Kidney glomerular epithelial cell (primary cell): Measurements from ENCODE around the gene OR52E8.

Source experiments
- DNase-seq: peaks from one replicate; lab custom pipeline; 2025; lab: John Stamatoyannopoulos, UW

The OR52E8 gene

GRCh38 chr11:5807580-5807979 is 49.9 kb downstream of the OR52E8 start:
- no peak for DNase-seq
